ENCODE measurements around the gene TFDP1. TPM values are rescaled to one million over a fixed set of nuclear protein-coding genes. Genes with fewer than 3 reads are reported as not detected.

TFDP1 gene
- total and polyA plus RNA-seq, 5 donors, result 37.1 to 54.2 (median 50.1) TPM

GRCh38 chr13:113551081-113552000 is 33.2 kb upstream of the TFDP1 start:
- H3K9me3 ChIP-seq (ENCODE audit: control insufficient read depth, low read length), result no peaks in the 10 kb centered on the region
- DNase-seq (no peak), ATAC-seq (no peak)
- H3K4me3 ChIP-seq (ENCODE audit: low read length), result no peak overlapping the region
- H3K27me3 ChIP-seq (ENCODE audit: control insufficient read depth, insufficient read depth), result no peaks in the 10 kb centered on the region
- intact Hi-C loops (cut with DNase I), result no loop called here
- no peaks in the 10 kb centered on the region for H3K4me1 ChIP-seq (ENCODE audit: control insufficient read depth, insufficient read depth, low read length)
- H3K27ac ChIP-seq (ENCODE audit: low read length), result no peak overlapping the region
- 91% methylated on average over 16 of the region's 16 CpGs for WGBS

- DNase-seq (no peak), ATAC-seq (no peak)
- no peak overlapping the region for H3K27ac ChIP-seq (ENCODE audit: low read length)
- WGBS, result 93% methylated on average over 11 of the region's 11 CpGs
- no peaks in the 10 kb centered on the region for H3K9me3 ChIP-seq (ENCODE audit: control insufficient read depth, low read length)
- H3K27me3 ChIP-seq (ENCODE audit: control insufficient read depth, insufficient read depth), result no peaks in the 10 kb centered on the region
- H3K4me3 ChIP-seq (ENCODE audit: low read length), result no peak overlapping the region
- no peaks in the 10 kb centered on the region for H3K4me1 ChIP-seq (ENCODE audit: control insufficient read depth, insufficient read depth, low read length)
- intact Hi-C loops (cut with DNase I), result no loop called here
Observed at GRCh38 chr13:113552079-113552478, 32.5 kb upstream of the TFDP1 start.

GRCh38 chr13:113552786-113553434 is 31.6 kb upstream of the TFDP1 start:
- intact Hi-C loops (cut with DNase I), result no loop called here

GRCh38 chr13:113553511-113554332 is 30.8 kb upstream of the TFDP1 start:
- intact Hi-C loops (cut with DNase I), result no loop called here
- H3K27ac ChIP-seq (ENCODE audit: low read length), result no peak overlapping the region
- no peaks in the 10 kb centered on the region for H3K9me3 ChIP-seq (ENCODE audit: control insufficient read depth, low read length)
- no peaks in the 10 kb centered on the region for H3K4me1 ChIP-seq (ENCODE audit: control insufficient read depth, insufficient read depth, low read length)
- H3K4me3 ChIP-seq (ENCODE audit: low read length), result no peak overlapping the region
- WGBS, result 85% methylated on average over 16 of the region's 16 CpGs
- DNase-seq (no peak), ATAC-seq (no peak)
- no peaks in the 10 kb centered on the region for H3K27me3 ChIP-seq (ENCODE audit: control insufficient read depth, insufficient read depth)

More at GRCh38 chr13:113552786-113553434, 31.6 kb upstream of the TFDP1 start:
- no peak overlapping the region for H3K4me3 ChIP-seq (ENCODE audit: low read length)
- H3K27me3 ChIP-seq (ENCODE audit: control insufficient read depth, insufficient read depth), result no peaks in the 10 kb centered on the region
- DNase-seq, result no peak
- H3K4me1 ChIP-seq (ENCODE audit: control insufficient read depth, insufficient read depth, low read length), result no peaks in the 10 kb centered on the region
- 62% methylated on average over 16 of the region's 16 CpGs for WGBS
- no peak overlapping the region for H3K27ac ChIP-seq (ENCODE audit: low read length)
- H3K9me3 ChIP-seq (ENCODE audit: control insufficient read depth, low read length), result no peaks in the 10 kb centered on the region
- no peak for ATAC-seq

- ATAC-seq (no peak), DNase-seq (no peak)
- Histone ChIP-seq H3K9me3 (ENCODE audit: control insufficient read depth, low read length) (no peaks in the 10 kb centered on the region), H3K4me3 (ENCODE audit: low read length) (no peak overlapping the region), H3K27me3 (ENCODE audit: control insufficient read depth, insufficient read depth) (no peaks in the 10 kb centered on the region), H3K4me1 (ENCODE audit: control insufficient read depth, insufficient read depth, low read length) (no peaks in the 10 kb centered on the region), H3K27ac (ENCODE audit: low read length) (no peak overlapping the region)
- intact Hi-C loops (cut with DNase I), result no loop called here
- 77% methylated on average over 9 of the region's 9 CpGs for WGBS
Observed at GRCh38 chr13:113554333-113554700, 30.2 kb upstream of the TFDP1 start.

GRCh38 chr13:113555141-113555540 is 29.4 kb upstream of the TFDP1 start:
- no peak overlapping the region for H3K27ac ChIP-seq (ENCODE audit: low read length)
- no peak overlapping the region for H3K4me3 ChIP-seq (ENCODE audit: low read length)
- ATAC-seq, result no peak
- intact Hi-C loops (cut with DNase I), result no loop called here
- H3K9me3 ChIP-seq (ENCODE audit: control insufficient read depth, low read length), result no peaks in the 10 kb centered on the region
- H3K4me1 ChIP-seq (ENCODE audit: control insufficient read depth, insufficient read depth, low read length), result no peaks in the 10 kb centered on the region
- WGBS, result 81% methylated on average over 4 of the region's 4 CpGs
- DNase-seq, result no peak
- no peaks in the 10 kb centered on the region for H3K27me3 ChIP-seq (ENCODE audit: control insufficient read depth, insufficient read depth)

- intact Hi-C loops (cut with DNase I), result no loop called here
- no peaks in the 10 kb centered on the region for H3K27me3 ChIP-seq (ENCODE audit: control insufficient read depth, insufficient read depth)
- H3K27ac ChIP-seq (ENCODE audit: low read length), result no peak overlapping the region
- ATAC-seq, result no peak
- H3K4me3 ChIP-seq (ENCODE audit: low read length), result no peak overlapping the region
- WGBS, result 93% methylated on average over 5 of the region's 5 CpGs
- H3K9me3 ChIP-seq (ENCODE audit: control insufficient read depth, low read length), result no peaks in the 10 kb centered on the region
- DNase-seq, result no peak
- no peaks in the 10 kb centered on the region for H3K4me1 ChIP-seq (ENCODE audit: control insufficient read depth, insufficient read depth, low read length)
Observed at GRCh38 chr13:113557013-113557412, 27.5 kb upstream of the TFDP1 start.

- H3K4me3 ChIP-seq (ENCODE audit: low read length), result no peak overlapping the region
- intact Hi-C loops (cut with DNase I), result no loop called here
- ATAC-seq (no peak), DNase-seq (no peak)
- H3K4me1 ChIP-seq (ENCODE audit: control insufficient read depth, insufficient read depth, low read length), result no peaks in the 10 kb centered on the region
- WGBS, result 82% methylated on average over 6 of the region's 6 CpGs
- no peaks in the 10 kb centered on the region for H3K27me3 ChIP-seq (ENCODE audit: control insufficient read depth, insufficient read depth)
- no peak overlapping the region for H3K27ac ChIP-seq (ENCODE audit: low read length)
- no peaks in the 10 kb centered on the region for H3K9me3 ChIP-seq (ENCODE audit: control insufficient read depth, low read length)
Observed at GRCh38 chr13:113558461-113558860, 26.1 kb upstream of the TFDP1 start.

- intact Hi-C loops (cut with DNase I), result no loop called here
- WGBS, result 81% methylated on average over 7 of the region's 7 CpGs
- Histone ChIP-seq H3K27me3 (ENCODE audit: control insufficient read depth, insufficient read depth) (no peaks in the 10 kb centered on the region), H3K9me3 (ENCODE audit: control insufficient read depth, low read length) (no peaks in the 10 kb centered on the region), H3K27ac (ENCODE audit: low read length) (no peak overlapping the region), H3K4me1 (ENCODE audit: control insufficient read depth, insufficient read depth, low read length) (no peaks in the 10 kb centered on the region), H3K4me3 (ENCODE audit: low read length) (no peak overlapping the region)
- ATAC-seq (no peak), DNase-seq (no peak)
Observed at GRCh38 chr13:113559061-113559460, 25.5 kb upstream of the TFDP1 start.

GRCh38 chr13:113559901-113560644 is 24.5 kb upstream of the TFDP1 start:
- intact Hi-C loops (cut with DNase I), result loop anchor here in 2 of 4 donors (5.0 to 10.0 kb wide), 2 partner anchors 98 to 105 kb away; partner anchors contain the start of gene ADPRHL1 (in 1 of the 2)
- WGBS, result 86% methylated on average over 56 of the region's 56 CpGs
- H3K9me3 ChIP-seq (ENCODE audit: control insufficient read depth, low read length), result no peaks in the 10 kb centered on the region
- ATAC-seq, result no peak
- DNase-seq, result no peak
- no peak overlapping the region for H3K27ac ChIP-seq (ENCODE audit: low read length)
- no peaks in the 10 kb centered on the region for H3K27me3 ChIP-seq (ENCODE audit: control insufficient read depth, insufficient read depth)
- no peak overlapping the region for H3K4me3 ChIP-seq (ENCODE audit: low read length)
- no peaks in the 10 kb centered on the region for H3K4me1 ChIP-seq (ENCODE audit: control insufficient read depth, insufficient read depth, low read length)

Data from right cardiac atrium (tissue), 5 donors.